22Rv1 (cell line): ENCODE measurements around the gene OR6B2.

Source experiments
- H3K27ac ChIP-seq: fragments of 450-650 bp; 2 replicates; pipeline ENCODE4 v1.5.1; 2017
- ZFX ChIP-seq: fragments of 450-650 bp; IDR thresholded peaks from 2 replicates; pipeline ENCODE4 v1.6.1; 2017; ENCODE audit warnings: antibody characterized with exemption, borderline replicate concordance
- TF ChIP-seq, protein P1 (sequence below): fragments of 450-650 bp; IDR thresholded peaks from 2 replicates; pipeline ENCODE4 v1.5.1; 2017; ENCODE audit warnings: mild to moderate bottlenecking

OR6B2 gene

DNA sequence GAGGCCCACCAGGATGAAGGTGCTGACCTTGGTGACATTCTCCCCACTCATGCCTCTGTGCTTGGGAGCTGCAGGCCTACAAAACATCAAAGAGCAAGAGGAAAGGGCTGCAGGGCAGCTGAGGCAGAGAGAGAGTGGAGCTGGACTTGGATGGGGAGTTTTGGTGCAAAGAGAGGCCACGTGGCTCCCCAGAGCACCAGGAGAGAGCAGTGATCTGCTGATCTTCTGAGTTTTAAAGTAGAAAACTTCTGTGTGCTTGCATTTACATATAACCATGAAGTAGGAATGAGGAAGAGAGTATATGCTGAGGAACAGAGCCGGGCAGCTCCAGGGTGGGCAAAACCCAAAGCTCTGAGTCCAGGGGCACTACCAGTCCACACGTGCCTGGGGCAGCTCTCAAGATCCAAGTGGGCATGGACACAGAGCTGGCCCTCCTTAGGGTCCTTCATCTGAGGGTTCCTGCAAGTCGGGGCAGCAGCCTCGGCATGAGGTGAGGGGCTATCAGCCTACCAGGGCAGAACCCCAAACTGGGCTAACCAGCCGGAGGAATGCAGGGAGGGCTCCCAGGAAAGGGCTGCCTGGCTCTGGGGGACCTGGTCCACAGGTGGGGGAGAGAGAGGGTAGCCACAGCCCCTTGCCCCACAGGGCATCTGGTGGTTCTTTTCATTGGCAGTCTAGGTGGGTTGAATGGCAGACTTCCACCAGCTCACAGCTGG lies at the start of gene OR6B2:
Gene OR6B2 (minus strand): TSS at position 51 of the 716 bp plus-strand sequence. CDS start 0 bp downstream, at position 51.
- TF ChIP-seq, protein P1, sequence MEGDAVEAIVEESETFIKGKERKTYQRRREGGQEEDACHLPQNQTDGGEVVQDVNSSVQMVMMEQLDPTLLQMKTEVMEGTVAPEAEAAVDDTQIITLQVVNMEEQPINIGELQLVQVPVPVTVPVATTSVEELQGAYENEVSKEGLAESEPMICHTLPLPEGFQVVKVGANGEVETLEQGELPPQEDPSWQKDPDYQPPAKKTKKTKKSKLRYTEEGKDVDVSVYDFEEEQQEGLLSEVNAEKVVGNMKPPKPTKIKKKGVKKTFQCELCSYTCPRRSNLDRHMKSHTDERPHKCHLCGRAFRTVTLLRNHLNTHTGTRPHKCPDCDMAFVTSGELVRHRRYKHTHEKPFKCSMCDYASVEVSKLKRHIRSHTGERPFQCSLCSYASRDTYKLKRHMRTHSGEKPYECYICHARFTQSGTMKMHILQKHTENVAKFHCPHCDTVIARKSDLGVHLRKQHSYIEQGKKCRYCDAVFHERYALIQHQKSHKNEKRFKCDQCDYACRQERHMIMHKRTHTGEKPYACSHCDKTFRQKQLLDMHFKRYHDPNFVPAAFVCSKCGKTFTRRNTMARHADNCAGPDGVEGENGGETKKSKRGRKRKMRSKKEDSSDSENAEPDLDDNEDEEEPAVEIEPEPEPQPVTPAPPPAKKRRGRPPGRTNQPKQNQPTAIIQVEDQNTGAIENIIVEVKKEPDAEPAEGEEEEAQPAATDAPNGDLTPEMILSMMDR = no peak
- no peak for TF ChIP-seq ZFX
- no peak within 1 kb of the TSS for H3K27ac ChIP-seq

DNA sequence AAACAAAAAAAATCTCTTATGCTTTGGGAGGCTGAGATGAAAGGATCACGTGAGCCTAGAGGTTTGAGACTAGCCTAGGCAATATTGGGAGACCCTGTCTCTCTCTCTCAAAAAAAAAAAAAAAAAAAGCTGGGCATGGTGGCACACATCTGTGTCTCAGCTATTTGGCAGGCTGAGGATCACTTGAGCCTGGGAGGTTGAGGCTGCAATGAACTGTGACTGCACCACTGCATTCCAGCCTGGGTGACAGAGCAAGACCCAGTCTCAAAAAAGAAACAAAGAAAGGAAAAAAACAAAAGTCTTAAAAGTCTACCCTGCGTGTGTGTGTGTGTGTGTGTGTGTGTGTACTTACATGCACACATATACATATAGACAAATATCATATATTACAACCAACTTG lies 48.4 kb upstream of the OR6B2 start:
- H3K27ac ChIP-seq = no peak overlapping the region
- no peak for TF ChIP-seq ZFX
- TF ChIP-seq, protein P1 = no peak

- TF ChIP-seq, protein P1 = no peak
- no peak for TF ChIP-seq ZFX
- no peak overlapping the region for H3K27ac ChIP-seq
Observed at GRCh38 chr2:240077442-240077841, 47.2 kb upstream of the OR6B2 start.

- TF ChIP-seq, protein P1 = no peak
- TF ChIP-seq ZFX = no peak
- no peak overlapping the region for H3K27ac ChIP-seq
Observed at GRCh38 chr2:240074545-240074944, 44.3 kb upstream of the OR6B2 start.

- H3K27ac ChIP-seq = no peak overlapping the region
- TF ChIP-seq, protein P1 = no peak
- TF ChIP-seq ZFX = no peak
Observed at GRCh38 chr2:240070907-240071306, 40.7 kb upstream of the OR6B2 start.

DNA sequence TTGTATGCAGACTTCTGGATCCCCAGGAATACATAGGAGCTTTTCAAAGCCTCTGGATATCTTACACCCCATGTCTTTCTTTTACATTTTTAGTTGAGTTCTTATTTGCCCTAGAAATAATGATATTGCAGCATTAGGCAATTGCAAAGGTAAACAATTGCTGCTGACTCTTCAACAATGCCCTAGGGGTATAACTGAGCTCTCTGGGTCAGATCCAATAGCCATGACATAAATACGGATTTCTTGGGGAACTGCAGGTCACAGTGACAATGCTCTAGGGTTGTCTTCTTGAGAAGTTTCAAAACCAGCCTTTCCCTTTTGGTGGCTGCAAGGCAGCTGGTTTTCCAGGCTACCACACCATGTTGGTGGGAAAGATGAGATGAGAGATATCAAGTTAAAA lies 39.6 kb upstream of the OR6B2 start:
- TF ChIP-seq, protein P1 = no peak
- no peak for TF ChIP-seq ZFX
- H3K27ac ChIP-seq = no peak overlapping the region

DNA sequence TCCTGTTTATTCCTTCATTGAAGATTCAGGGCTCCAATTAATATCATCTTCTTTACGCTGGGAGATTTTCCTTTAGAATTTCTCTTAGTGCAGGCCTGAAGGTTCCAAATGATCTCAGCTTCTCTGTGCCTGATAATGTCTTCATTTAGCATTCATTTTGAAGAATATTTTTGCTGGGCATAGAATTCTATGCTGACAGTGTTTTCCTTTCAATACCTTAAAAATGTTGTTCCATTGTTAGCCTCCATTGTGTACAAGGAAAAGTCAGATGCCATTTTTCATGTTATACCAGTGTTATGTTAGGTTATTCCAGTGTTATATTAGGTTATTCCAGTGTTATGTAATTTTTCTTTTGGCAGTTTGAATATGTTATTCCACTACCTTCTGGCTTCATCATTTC lies 38.0 kb upstream of the OR6B2 start:
- TF ChIP-seq ZFX = no peak
- TF ChIP-seq, protein P1 = no peak
- no peak overlapping the region for H3K27ac ChIP-seq
